A549 (cell line): Measurements from ENCODE around the gene MRPL22. TPM values are rescaled to one million over a fixed set of nuclear protein-coding genes. Genes with fewer than 3 reads are reported as not detected.
"Not testable (repeated sequence)": the region's sequence is repeated elsewhere in the genome, so short reads cannot be mapped to it uniquely, and the experiment has no call there.

Experiments
- ATAC-seq, 2 experiments: fragments of 200-7000 bp in 1 of 2; fragments of >200 bp in 1 of 2; cut with Nextera tagmentation in 1 of 2; cut with Tn5 transposase in 1 of 2; 3 replicates each; pipeline versions ENCODE4 v1.8.0 to v1.9.1; 2018 to 2020; ENCODE audit warnings: mild to moderate bottlenecking in 1 of 2, moderate library complexity in 1 of 2
- CTCF ChIA-PET: fragments of 300-600 bp; sonication (Branson Sonifier 250); formaldehyde crosslinking; extraction: SDS; loops from one replicate; lab custom pipeline; 2021; ENCODE audit warnings: antibody characterized with exemption, inconsistent platforms; lab: Yijun Ruan, JAX
- POLR2A ChIA-PET: fragments of 350-600 bp; formaldehyde crosslinking; extraction: SDS; loops from one replicate; lab custom pipeline; 2021; ENCODE audit warnings: antibody characterized with exemption, inconsistent platforms; lab: Yijun Ruan, JAX
- DNase-seq, 2 experiments: peaks; one replicate each; pipeline versions ENCODE4 v3.0.0 to v3.0.0-alpha.2; 2011 to 2016; ENCODE audit warnings: low read depth in 1 of 2, low spot score in 1 of 2
- FAIRE-seq: peaks from 2 replicates; lab custom pipeline; 2011; peaks lifted over from hg19 to GRCh38; lab: Jason Lieb, UNC
- H3K27ac ChIP-seq, 2 experiments: fragments of >200 bp; sonication (Bioruptor Twin); formaldehyde crosslinking; 3 replicates each; pipeline ENCODE4 v1.5.1; 2016 to 2017
- H3K4me1 ChIP-seq: fragments of >200 bp; sonication (Bioruptor Twin); formaldehyde crosslinking; 3 replicates; pipeline ENCODE4 v1.6.1; 2016
- H3K4me2 ChIP-seq: fragments of >200 bp; sonication (Bioruptor Twin); formaldehyde crosslinking; 3 replicates; pipeline ENCODE4 v1.6.1; 2016
- H3K4me3 ChIP-seq: fragments of >200 bp; sonication (Bioruptor Twin); formaldehyde crosslinking; 3 replicates; pipeline ENCODE4 v1.5.1; 2016
- H3K9me3 ChIP-seq: fragments of >200 bp; sonication (Bioruptor Twin); formaldehyde crosslinking; 3 replicates; pipeline ENCODE4 v1.6.1; 2016
- CBX2 ChIP-seq: fragments of 200-600 bp; sonication (generic); IDR thresholded peaks from 2 replicates; pipeline ENCODE4 v1.6.1; 2016; ENCODE audit warnings: low read depth, mild to moderate bottlenecking, borderline replicate concordance
- CHD2 ChIP-seq: fragments of 150-350 bp; IDR thresholded peaks from 2 replicates; pipeline ENCODE4 v1.6.1; 2014; ENCODE audit warnings: low read length; ENCODE audit not compliant: partially characterized antibody
- CTCF ChIP-seq: fragments of >200 bp; sonication (Bioruptor Twin); formaldehyde crosslinking; IDR thresholded peaks from 3 replicates; pipeline ENCODE4 v1.5.1; 2016
- EHF ChIP-seq: fragments of 250-450 bp; sonication (Bioruptor Pico); IDR thresholded peaks from 2 replicates; pipeline ENCODE4 v1.5.0; 2020; ENCODE audit warnings: mild to moderate bottlenecking
- EHMT2 ChIP-seq: fragments of 200-600 bp; sonication (generic); IDR thresholded peaks from 2 replicates; pipeline ENCODE4 v1.6.1; 2016; ENCODE audit warnings: antibody characterized with exemption, low read depth, mild to moderate bottlenecking, moderate library complexity
- FOSB ChIP-seq: fragments of 250-450 bp; sonication (Bioruptor Pico); IDR thresholded peaks from 2 replicates; pipeline ENCODE4 v1.5.0; 2020; ENCODE audit warnings: mild to moderate bottlenecking, moderate library complexity
- FOSL2 ChIP-seq, 2 experiments: fragments of 450-650 bp in 1 of 2; fragments of >200 bp in 1 of 2; sonication (Bioruptor Twin) in 1 of 2; formaldehyde crosslinking; IDR thresholded peaks; 2 replicates each; pipeline versions ENCODE4 v1.5.0 to v1.6.1; 2016 to 2020; ENCODE audit warnings: mild to moderate bottlenecking in 1 of 2, moderate library complexity in 1 of 2
- FOXS1 ChIP-seq: fragments of 250-450 bp; sonication (Bioruptor Pico); IDR thresholded peaks from 2 replicates; pipeline ENCODE4 v1.5.0; 2020; ENCODE audit warnings: mild to moderate bottlenecking, moderate library complexity
- HDAC2 ChIP-seq: fragments of 200-600 bp; sonication (generic); IDR thresholded peaks from 2 replicates; pipeline ENCODE4 v1.6.1; 2016
- HMGXB4 ChIP-seq: fragments of 250-450 bp; sonication (Bioruptor Pico); IDR thresholded peaks from 2 replicates; pipeline ENCODE4 v1.5.0; 2021; ENCODE audit warnings: mild to moderate bottlenecking, moderate library complexity, borderline replicate concordance
- JUNB ChIP-seq: fragments of >200 bp; sonication (Bioruptor Twin); formaldehyde crosslinking; IDR thresholded peaks from 2 replicates; pipeline ENCODE4 v1.6.1; 2016
- KDM5A ChIP-seq: fragments of 200-600 bp; sonication (generic); IDR thresholded peaks from 2 replicates; pipeline ENCODE4 v1.6.1; 2016; ENCODE audit warnings: antibody characterized with exemption, mild to moderate bottlenecking
- MAFK ChIP-seq: fragments of 450-650 bp; IDR thresholded peaks from 2 replicates; pipeline ENCODE4 v1.6.1; 2014; ENCODE audit not compliant: partially characterized antibody
- NFE2L2 ChIP-seq: fragments of 150-350 bp; conservative IDR thresholded peaks from 2 replicates; pipeline ENCODE4 v1.6.1; 2014; ENCODE audit warnings: low read length
- NR3C1 ChIP-seq: fragments of >200 bp; sonication (Bioruptor Twin); formaldehyde crosslinking; IDR thresholded peaks from 3 replicates; pipeline ENCODE4 v1.6.1; 2017
- RAD21 ChIP-seq, 2 experiments: fragments of >200 bp in 1 of 2; sonication (Bioruptor Twin) in 1 of 2; formaldehyde crosslinking in 1 of 2; IDR thresholded peaks in 1 of 2; conservative IDR thresholded peaks in 1 of 2; 2 replicates in 1 of 2; 3 replicates in 1 of 2; pipeline ENCODE4 v1.6.1; 2012 to 2018; ENCODE audit warnings: inconsistent platforms in 1 of 2
- SMC3 ChIP-seq: fragments of >200 bp; sonication (Bioruptor Twin); formaldehyde crosslinking; IDR thresholded peaks from 3 replicates; pipeline ENCODE4 v1.6.1; 2018; ENCODE audit warnings: inconsistent platforms
- TFCP2L1 ChIP-seq: fragments of 250-450 bp; sonication (Bioruptor Pico); IDR thresholded peaks from 2 replicates; pipeline ENCODE4 v1.5.0; 2021; ENCODE audit warnings: mild to moderate bottlenecking
- whole genome bisulfite sequencing: methylation state at CpG from one replicate; pipeline ENCODE4 v1.1.6; 2017; ENCODE audit errors: missing lambda C conversion rate; 5-methylcytosine and 5-hydroxymethylcytosine counted together
- polyA plus RNA-seq, 4 experiments: library from polyadenylated mRNA; depleted of rRNA in 3 of 4; stranded (reverse); fragments of >200 nt; fragmentation: RNase III in 1 of 4; extraction: RNeasy Plus Mini Kit Qiagen cat#74134 plus additional on column Dnase treatment in 1 of 4; gene quantifications; 2 replicates in 3 of 4; 3 replicates in 1 of 4; pipeline ENCODE4 v1.2.3, GENCODE V29; 2011 to 2017

The MRPL22 gene
- polyA plus RNA-seq, 2 of the 4 experiments (the other 2 are of a cell fraction), result 56.3 to 91.0 TPM

GRCh38 chr5:154972476-154973080 lies 31.7 kb downstream of the MRPL22 start:
- CTCF ChIA-PET, result interaction anchor here (0.6 to 4.0 kb wide), 27 partner anchors 11 to 1852 kb away, joined by 3 to 27 read pairs (median 3); no protein-coding TSS in a partner anchor
- FAIRE-seq (peak; percentile 32), DNase-seq (peak; percentile 44 to 55), ATAC-seq (peak; percentile 85 to 88)
- Histone ChIP-seq H3K4me1 (peaks cover 5% of the 10 kb centered on the region; the same call in 2 of the 3 replicates), H3K4me2 (no peak overlapping the region), H3K27ac (no peak overlapping the region), H3K4me3 (no peak overlapping the region), H3K9me3 (no peaks in the 10 kb centered on the region)
- peak; percentile 67 for TF ChIP-seq SMC3
- TF ChIP-seq CHD2, result no peak
- peak; percentile 77 to 84 for TF ChIP-seq RAD21 (conservative IDR thresholded peaks at IDR 0.05 in 1 of 2, IDR thresholded peaks at IDR 0.05 in 1 of 2)
- peak; percentile 72 for TF ChIP-seq CTCF
- no peak for TF ChIP-seq NR3C1
- no peak for TF ChIP-seq EHF (CRISPR knock-in tag)
- TF ChIP-seq FOXS1 (CRISPR knock-in tag), result no peak
- no peak for TF ChIP-seq KDM5A
- 67% methylated on average over 2 of the region's 2 CpGs for WGBS
- POLR2A ChIA-PET, result no interaction called here

- FAIRE-seq, DNase-seq, H3K4me2 ChIP-seq, H3K27ac ChIP-seq, H3K4me1 ChIP-seq, POLR2A ChIA-PET, ATAC-seq, H3K9me3 ChIP-seq, H3K4me3 ChIP-seq: not testable (repeated sequence)
- CTCF ChIA-PET, result interaction anchor here (1.2 kb wide), 1 partner anchor 29 kb away, joined by 3 read pairs; no protein-coding TSS in a partner anchor
- 94% methylated on average over 9 of the region's 9 CpGs for WGBS
- TF ChIP-seq MAFK, result peak; percentile 79
Measured at GRCh38 chr5:154976082-154976481, 35.2 kb downstream of the MRPL22 start.

- TF ChIP-seq MAFK, result peak; percentile 97
- TF ChIP-seq FOSB (CRISPR knock-in tag), result no peak
- TF ChIP-seq HMGXB4, result no peak
- TF ChIP-seq TFCP2L1 (CRISPR knock-in tag), result no peak
- no peak for TF ChIP-seq JUNB
- no peak for TF ChIP-seq FOSL2 (IDR thresholded peaks at IDR 0.05)
- 0 out of 2 replicates have a peak, but pooled peaks have one; percentile 26 for TF ChIP-seq FOSL2 (CRISPR knock-in tag; IDR thresholded peaks at IDR 0.05)
- TF ChIP-seq NFE2L2, result peak; percentile 86
- no peak for TF ChIP-seq EHMT2
- no peak for TF ChIP-seq CBX2
- TF ChIP-seq HDAC2, result no peak
- CTCF ChIA-PET, result no interaction called here
- FAIRE-seq, result no peak
- POLR2A ChIA-PET, result no interaction called here
- no peaks in the 10 kb centered on the region for H3K9me3 ChIP-seq
- peaks cover 7% of the 10 kb centered on the region; the same call in 2 of the 3 replicates for H3K4me1 ChIP-seq
- no peak overlapping the region for H3K4me3 ChIP-seq
- no peak overlapping the region for H3K4me2 ChIP-seq
- DNase-seq, result peak in 1 of 2 experiments; percentile 27
- 36% methylated on average over 1 of the region's 1 CpG for WGBS
- ATAC-seq, result peak in 1 of 2 experiments; percentile 25; a peak in 1 of 6 replicates
- no peak overlapping the region for H3K27ac ChIP-seq
Measured at GRCh38 chr5:154977409-154977808, 36.5 kb downstream of the MRPL22 start.

GRCh38 chr5:154978294-154978693 lies 37.4 kb downstream of the MRPL22 start:
- H3K9me3 ChIP-seq, ATAC-seq, H3K4me1 ChIP-seq, H3K4me3 ChIP-seq, DNase-seq, H3K27ac ChIP-seq, H3K4me2 ChIP-seq, POLR2A ChIA-PET, FAIRE-seq, CTCF ChIA-PET: not testable (repeated sequence)
- 92% methylated on average over 2 of the region's 2 CpGs for WGBS
